Measurements from ENCODE around the gene MEA1. TPM values are rescaled to one million over a fixed set of nuclear protein-coding genes. Genes with fewer than 3 reads are reported as not detected.

The MEA1 gene
- total RNA-seq, 1 experiment from 2014 or later, result 64.8 TPM

DNA sequence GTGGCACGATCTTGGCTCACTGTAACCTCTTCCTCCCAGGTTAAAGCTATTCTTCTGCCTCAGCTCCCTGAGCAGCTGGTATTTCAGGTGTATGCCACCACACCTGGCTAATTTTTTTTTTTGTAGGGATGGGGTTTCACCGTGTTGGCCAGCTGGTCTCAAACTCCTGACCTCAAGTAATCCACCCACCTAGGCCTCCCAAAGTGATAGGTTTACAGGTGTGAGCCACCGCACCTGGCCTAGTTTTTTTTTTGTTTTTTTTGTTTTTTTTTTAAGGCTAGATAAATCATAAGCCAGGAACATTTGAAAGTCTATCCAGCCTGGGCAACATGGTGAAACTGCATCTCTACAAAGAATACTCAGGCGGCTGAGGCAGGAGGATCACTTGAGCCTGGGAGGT, 18.6 kb upstream of the MEA1 start:
- no peak for DNase-seq (ENCODE audit: low read depth, low spot score)
- Histone ChIP-seq H3K79me2 (ENCODE audit: insufficient read depth, low read length) (no peaks in the 10 kb centered on the region), H3K4me2 (ENCODE audit: low read length) (no peak overlapping the region), H3K4me1 (ENCODE audit: control insufficient read depth in 1 of 2, insufficient read depth in 2 of 2, low read length in 2 of 2) (no peaks in the 10 kb centered on the region), H3K9me2 (ENCODE audit: insufficient read depth) (no peaks in the 10 kb centered on the region), H2AFZ (ENCODE audit: low read depth, low read length, poor library complexity, severe bottlenecking) (no peak overlapping the region), H3K4me3 (replicated peaks in 1 of 2; ENCODE audit: low read depth in 1 of 2, low read length in 2 of 2) (no peak overlapping the region), H3K27me3 (ENCODE audit: insufficient read depth, low read length) (no peaks in the 10 kb centered on the region), H3K9me3 (ENCODE audit: control insufficient read depth in 1 of 2, insufficient read depth in 1 of 2, low read depth in 1 of 2, low read length in 2 of 2) (no peaks in the 10 kb centered on the region), H3K27ac (ENCODE audit: low read depth, low read length) (no peak overlapping the region), H3K9ac (ENCODE audit: low read length) (no peak overlapping the region), H3K36me3 (ENCODE audit: control insufficient read depth in 1 of 2, insufficient read depth in 2 of 2, low read length in 2 of 2) (peaks cover 25 to 37% of the 10 kb centered on the region in 2 experiments), H4K20me1 (ENCODE audit: insufficient read depth) (no peaks in the 10 kb centered on the region)
- no TSS peak for BruUV-seq (replicated peaks)
- CTCF ChIA-PET, result no interaction called here
- TF ChIP-seq EGR1 (IDR thresholded peaks at IDR 0.05; ENCODE audit: low read depth) (no peak), FOSL1 (IDR thresholded peaks at IDR 0.05; ENCODE audit: low read depth) (no peak), EZH2phosphoT487 (IDR thresholded peaks at IDR 0.05; ENCODE audit: borderline replicate concordance) (no peak), TCF7L2 (IDR thresholded peaks at IDR 0.05; ENCODE audit: borderline replicate concordance, extremely low read depth, insufficient read depth, insufficient read length) (no peak), CBX3 (IDR thresholded peaks at IDR 0.05; ENCODE audit: low read depth) (no peak), SIN3A (IDR thresholded peaks at IDR 0.05; ENCODE audit: low read depth) (no peak), ELF1 (IDR thresholded peaks at IDR 0.05; ENCODE audit: borderline replicate concordance, low read depth) (no peak)
- TF ChIP-seq, protein P1, sequence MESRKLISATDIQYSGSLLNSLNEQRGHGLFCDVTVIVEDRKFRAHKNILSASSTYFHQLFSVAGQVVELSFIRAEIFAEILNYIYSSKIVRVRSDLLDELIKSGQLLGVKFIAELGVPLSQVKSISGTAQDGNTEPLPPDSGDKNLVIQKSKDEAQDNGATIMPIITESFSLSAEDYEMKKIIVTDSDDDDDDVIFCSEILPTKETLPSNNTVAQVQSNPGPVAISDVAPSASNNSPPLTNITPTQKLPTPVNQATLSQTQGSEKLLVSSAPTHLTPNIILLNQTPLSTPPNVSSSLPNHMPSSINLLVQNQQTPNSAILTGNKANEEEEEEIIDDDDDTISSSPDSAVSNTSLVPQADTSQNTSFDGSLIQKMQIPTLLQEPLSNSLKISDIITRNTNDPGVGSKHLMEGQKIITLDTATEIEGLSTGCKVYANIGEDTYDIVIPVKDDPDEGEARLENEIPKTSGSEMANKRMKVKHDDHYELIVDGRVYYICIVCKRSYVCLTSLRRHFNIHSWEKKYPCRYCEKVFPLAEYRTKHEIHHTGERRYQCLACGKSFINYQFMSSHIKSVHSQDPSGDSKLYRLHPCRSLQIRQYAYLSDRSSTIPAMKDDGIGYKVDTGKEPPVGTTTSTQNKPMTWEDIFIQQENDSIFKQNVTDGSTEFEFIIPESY (IDR thresholded peaks at IDR 0.05; ENCODE audit: extremely low read depth, insufficient replicate concordance, low read length), result no peak
- RAD21 ChIA-PET (ENCODE audit: low non-redundant PET in 1 of 2, low total read pairs in 2 of 2, uncharacterized antibody in 2 of 2, unreplicated experiment in 2 of 2), result interaction anchor here in 1 of 2 experiments (0.7 kb wide), 1 partner anchor 38 kb away, joined by 3 read pairs; no protein-coding TSS in a partner anchor
- no peak for ATAC-seq
- POLR2A ChIA-PET, result interaction anchor here (1.6 kb wide), 1 partner anchor 8 kb away, joined by 5 read pairs; no protein-coding TSS in a partner anchor
- intact Hi-C loops (cut with micrococcal nuclease), result no loop called here

DNA sequence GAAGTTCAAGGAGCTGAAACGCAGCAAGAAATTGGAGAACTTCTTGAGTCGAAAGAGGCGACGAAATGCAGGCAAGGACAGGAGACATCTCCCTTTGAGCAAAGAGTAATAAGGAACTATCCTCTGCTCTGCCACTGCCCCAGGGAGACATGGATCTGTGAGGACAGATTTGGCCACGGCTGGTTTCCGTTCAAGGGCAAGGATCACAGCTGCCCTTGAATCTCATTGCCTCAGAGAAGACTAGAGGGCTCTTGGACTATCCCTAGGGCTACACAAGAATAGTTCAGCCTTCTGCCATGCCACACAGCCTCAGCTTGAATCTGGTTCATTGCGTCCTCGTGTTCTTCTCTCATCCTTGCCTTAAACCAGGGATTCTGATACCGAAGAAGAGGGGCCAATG, 15.4 kb upstream of the MEA1 start:
- H3K4me2 ChIP-seq (ENCODE audit: low read length), result no peak overlapping the region
- DNase-seq (ENCODE audit: low read depth, low spot score) (no peak), ATAC-seq (no peak)
- intact Hi-C loops (cut with micrococcal nuclease), result no loop called here
- H3K4me3 ChIP-seq (replicated peaks in 1 of 2; ENCODE audit: low read depth in 1 of 2, low read length in 2 of 2), result no peak overlapping the region
- no peak overlapping the region for H3K27ac ChIP-seq (ENCODE audit: low read depth, low read length)
- no TSS peak for BruUV-seq (replicated peaks)
- H4K20me1 ChIP-seq (ENCODE audit: insufficient read depth), result no peaks in the 10 kb centered on the region
- H3K36me3 ChIP-seq (ENCODE audit: control insufficient read depth in 1 of 2, insufficient read depth in 2 of 2, low read length in 2 of 2), result peaks cover 37 to 53% of the 10 kb centered on the region in 2 experiments
- TF ChIP-seq, protein P2, sequence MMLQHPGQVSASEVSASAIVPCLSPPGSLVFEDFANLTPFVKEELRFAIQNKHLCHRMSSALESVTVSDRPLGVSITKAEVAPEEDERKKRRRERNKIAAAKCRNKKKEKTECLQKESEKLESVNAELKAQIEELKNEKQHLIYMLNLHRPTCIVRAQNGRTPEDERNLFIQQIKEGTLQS (IDR thresholded peaks at IDR 0.05), result no peak
- TF ChIP-seq ELF1 (IDR thresholded peaks at IDR 0.05; ENCODE audit: borderline replicate concordance, low read depth) (no peak), SP1 (IDR thresholded peaks at IDR 0.05; ENCODE audit: low read depth) (no peak), POLR2AphosphoS5 (IDR thresholded peaks at IDR 0.05; ENCODE audit: low read depth, low read length) (0 out of 2 replicates have a peak, but pooled peaks have one; percentile 20), SIN3A (IDR thresholded peaks at IDR 0.05; ENCODE audit: low read depth) (no peak)
- TF ChIP-seq, protein P3, sequence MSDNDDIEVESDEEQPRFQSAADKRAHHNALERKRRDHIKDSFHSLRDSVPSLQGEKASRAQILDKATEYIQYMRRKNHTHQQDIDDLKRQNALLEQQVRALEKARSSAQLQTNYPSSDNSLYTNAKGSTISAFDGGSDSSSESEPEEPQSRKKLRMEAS (IDR thresholded peaks at IDR 0.05), result no peak
- TF ChIP-seq, protein P4, sequence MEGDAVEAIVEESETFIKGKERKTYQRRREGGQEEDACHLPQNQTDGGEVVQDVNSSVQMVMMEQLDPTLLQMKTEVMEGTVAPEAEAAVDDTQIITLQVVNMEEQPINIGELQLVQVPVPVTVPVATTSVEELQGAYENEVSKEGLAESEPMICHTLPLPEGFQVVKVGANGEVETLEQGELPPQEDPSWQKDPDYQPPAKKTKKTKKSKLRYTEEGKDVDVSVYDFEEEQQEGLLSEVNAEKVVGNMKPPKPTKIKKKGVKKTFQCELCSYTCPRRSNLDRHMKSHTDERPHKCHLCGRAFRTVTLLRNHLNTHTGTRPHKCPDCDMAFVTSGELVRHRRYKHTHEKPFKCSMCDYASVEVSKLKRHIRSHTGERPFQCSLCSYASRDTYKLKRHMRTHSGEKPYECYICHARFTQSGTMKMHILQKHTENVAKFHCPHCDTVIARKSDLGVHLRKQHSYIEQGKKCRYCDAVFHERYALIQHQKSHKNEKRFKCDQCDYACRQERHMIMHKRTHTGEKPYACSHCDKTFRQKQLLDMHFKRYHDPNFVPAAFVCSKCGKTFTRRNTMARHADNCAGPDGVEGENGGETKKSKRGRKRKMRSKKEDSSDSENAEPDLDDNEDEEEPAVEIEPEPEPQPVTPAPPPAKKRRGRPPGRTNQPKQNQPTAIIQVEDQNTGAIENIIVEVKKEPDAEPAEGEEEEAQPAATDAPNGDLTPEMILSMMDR (IDR thresholded peaks at IDR 0.05 in 2 of 3, conservative IDR thresholded peaks at IDR 0.05 in 1 of 3; ENCODE audit: borderline replicate concordance in 1 of 3, insufficient read depth in 1 of 3, low read depth in 2 of 3, low read length in 2 of 3), result no peak
- no peaks in the 10 kb centered on the region for H3K4me1 ChIP-seq (ENCODE audit: control insufficient read depth in 1 of 2, insufficient read depth in 2 of 2, low read length in 2 of 2)
- no peak overlapping the region for H2AFZ ChIP-seq (ENCODE audit: low read depth, low read length, poor library complexity, severe bottlenecking)
- ChIA-PET CTCF (no interaction called here), POLR2A (no interaction called here), RAD21 (ENCODE audit: low non-redundant PET in 1 of 2, low total read pairs in 2 of 2, uncharacterized antibody in 2 of 2, unreplicated experiment in 2 of 2) (no interaction called here)
- no peak overlapping the region for H3K9ac ChIP-seq (ENCODE audit: low read length)
- peaks cover 17% of the 10 kb centered on the region for H3K79me2 ChIP-seq (ENCODE audit: insufficient read depth, low read length)
- H3K9me2 ChIP-seq (ENCODE audit: insufficient read depth), result no peaks in the 10 kb centered on the region
- H3K9me3 ChIP-seq (ENCODE audit: control insufficient read depth in 1 of 2, insufficient read depth in 1 of 2, low read depth in 1 of 2, low read length in 2 of 2), result no peaks in the 10 kb centered on the region
- H3K27me3 ChIP-seq (ENCODE audit: insufficient read depth, low read length), result no peaks in the 10 kb centered on the region
